HTR-8/SVneo (cell line): ENCODE measurements around the gene DYNLT1.
A peak's percentile ranks its signal among the peaks of the same experiment; 100 is the strongest.
"Not testable (repeated sequence)": the region's sequence is repeated elsewhere in the genome, so short reads cannot be mapped to it uniquely, and the experiment has no call there.

ENCODE experiments used
- DNase-seq: peaks from one replicate; pipeline ENCODE4 v3.0.0; 2011; ENCODE audit warnings: low spot score, mixed read lengths; ENCODE audit not compliant: insufficient read length
- FAIRE-seq: peaks from 2 replicates; lab custom pipeline; 2011; peaks lifted over from hg19 to GRCh38; lab: Jason Lieb, UNC

Gene DYNLT1

DNA sequence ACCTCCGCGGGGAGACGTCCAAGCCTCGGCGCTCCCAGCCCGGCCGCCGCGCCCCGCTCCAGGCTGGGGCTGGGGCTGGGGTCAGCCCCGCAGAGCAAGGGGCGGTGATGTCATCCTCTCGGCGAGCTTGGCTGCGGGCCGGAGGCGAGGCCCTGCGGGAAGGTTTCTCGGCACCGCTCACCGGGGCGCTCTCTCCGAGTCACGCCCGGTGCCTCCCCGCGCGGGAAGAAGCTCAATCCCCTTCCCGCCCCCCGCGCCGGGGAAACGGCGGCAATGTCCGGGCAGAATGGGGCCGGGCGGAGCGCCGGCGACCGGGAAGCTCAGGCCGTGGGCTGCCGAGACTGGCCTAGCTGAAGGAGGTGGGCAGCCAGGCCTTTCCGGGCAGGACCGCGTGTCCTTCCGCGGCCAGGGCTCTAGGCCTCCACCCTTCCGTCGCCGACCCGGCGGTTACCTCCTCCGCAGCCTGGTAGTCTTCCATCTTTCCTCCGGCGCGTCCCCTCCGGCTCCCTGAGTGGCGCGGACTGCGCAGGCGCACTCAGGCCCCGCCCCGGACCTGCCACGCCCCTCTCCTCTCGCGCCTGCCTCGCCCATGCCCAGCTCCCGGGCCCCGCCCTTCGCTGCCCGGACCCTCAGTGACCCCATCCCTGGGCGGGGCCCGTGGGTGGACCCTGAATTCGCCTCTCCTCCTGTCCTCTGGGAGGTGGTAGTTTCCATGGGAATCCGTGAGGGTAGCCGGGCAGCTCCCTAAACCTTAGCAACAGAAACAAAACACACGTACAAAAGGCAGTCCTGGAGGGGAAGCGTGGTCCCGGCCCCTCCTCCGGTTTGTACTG, at the start of gene DYNLT1:
DYNLT1 (minus strand) TSS at position 513 of the 833 bp plus-strand sequence; CDS start at position 478, 35 bp downstream.
- DNase-seq: peak; percentile 89
- peak; percentile 83 for FAIRE-seq

DNA sequence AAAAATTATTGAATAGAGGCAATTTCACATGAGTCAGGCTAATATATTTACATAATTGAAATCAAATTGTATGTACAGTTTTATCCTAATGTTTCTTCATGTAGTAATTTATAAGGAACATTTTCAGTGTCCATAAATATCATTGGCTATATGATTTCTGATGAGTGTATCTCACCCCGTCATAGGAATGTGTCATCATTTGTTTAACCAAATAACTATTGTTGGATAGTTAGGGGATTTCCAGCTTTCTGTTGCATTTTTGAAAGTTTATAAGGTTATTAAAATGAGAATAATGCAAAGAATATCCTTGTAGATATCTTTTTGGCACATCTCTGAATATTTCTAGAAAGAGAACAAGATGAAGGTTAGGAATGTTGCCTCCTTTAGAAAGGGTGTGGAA, 44.3 kb upstream of the DYNLT1 start:
- FAIRE-seq: no peak
- no peak for DNase-seq

- DNase-seq (no peak), FAIRE-seq (no peak)
Observed at GRCh38 chr6:158687506-158687905, 43.0 kb upstream of the DYNLT1 start.

GRCh38 chr6:158686791-158687381, 42.3 kb upstream of the DYNLT1 start:
- DNase-seq: no peak
- FAIRE-seq: no peak

DNA sequence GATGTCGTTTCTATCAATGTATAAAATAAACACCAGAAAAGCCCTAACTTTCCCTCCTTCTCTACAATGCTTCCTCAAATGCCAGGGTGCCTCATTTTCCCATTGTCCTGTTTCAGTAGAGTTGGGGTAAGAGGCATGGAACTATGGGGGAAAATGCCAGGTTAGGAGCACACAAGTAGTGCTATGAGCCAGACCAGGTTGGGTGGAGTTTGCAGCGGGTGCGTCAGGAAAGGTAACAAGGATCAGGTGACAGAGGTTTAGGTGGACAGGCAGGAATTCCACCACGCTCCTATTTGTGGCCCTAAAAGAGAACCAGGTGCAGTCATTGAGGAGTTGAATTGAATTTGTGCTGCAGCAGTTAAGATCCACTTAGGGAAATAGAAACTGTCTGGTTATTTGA, 41.8 kb upstream of the DYNLT1 start:
- FAIRE-seq (no peak), DNase-seq (no peak)

- FAIRE-seq: no peak
- DNase-seq: no peak
Observed at GRCh38 chr6:158684745-158685324, 40.3 kb upstream of the DYNLT1 start.

GRCh38 chr6:158684311-158684710, 39.8 kb upstream of the DYNLT1 start:
- no peak for DNase-seq
- FAIRE-seq: no peak

GRCh38 chr6:158680481-158680880, 35.9 kb upstream of the DYNLT1 start:
- no peak for DNase-seq
- no peak for FAIRE-seq

DNA sequence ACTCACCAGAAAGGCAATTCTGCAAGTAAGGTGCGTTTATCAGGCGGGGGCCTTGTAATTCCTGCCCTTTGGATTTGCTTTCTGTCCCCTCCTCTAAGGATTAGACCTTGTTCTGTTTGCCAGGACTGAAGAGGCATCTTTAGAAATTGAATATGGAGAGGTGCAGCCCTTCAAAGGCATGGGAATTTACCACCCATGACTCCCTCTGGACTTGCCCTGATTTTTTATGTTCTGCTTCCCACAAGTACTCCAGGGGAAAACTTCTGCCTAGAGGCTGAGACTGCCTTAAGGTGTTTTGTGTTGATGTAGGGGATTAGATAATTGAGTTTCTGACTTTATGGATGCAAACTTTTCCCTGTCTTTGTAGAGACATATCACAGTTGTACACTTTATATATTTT, 35.5 kb upstream of the DYNLT1 start:
- DNase-seq (no peak), FAIRE-seq (no peak)

- FAIRE-seq: no peak
- DNase-seq: no peak
Observed at GRCh38 chr6:158677906-158678578, 33.5 kb upstream of the DYNLT1 start.

DNA sequence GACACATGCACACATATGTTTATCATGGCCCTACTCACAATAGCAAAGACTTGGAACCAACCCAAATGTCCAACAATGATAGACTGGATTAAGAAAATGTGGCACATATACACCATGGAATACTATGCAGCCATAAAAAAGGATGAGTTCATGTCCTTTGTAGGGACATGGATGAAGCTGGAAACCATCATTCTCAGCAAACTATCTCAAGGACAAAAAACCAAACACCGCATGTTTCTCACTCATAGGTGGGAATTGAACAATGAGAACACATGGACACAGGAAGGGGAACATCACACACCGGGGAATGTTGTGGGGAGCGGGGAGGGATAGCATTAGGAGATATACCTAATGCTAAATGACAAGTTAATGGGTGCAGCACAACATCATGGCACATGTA, 32.6 kb upstream of the DYNLT1 start:
- DNase-seq, FAIRE-seq: not testable (repeated sequence)

- DNase-seq (no peak), FAIRE-seq (no peak)
Observed at GRCh38 chr6:158674342-158675131, 30.0 kb upstream of the DYNLT1 start.

GRCh38 chr6:158672726-158673125, 28.2 kb upstream of the DYNLT1 start:
- FAIRE-seq (no peak), DNase-seq (no peak)

- DNase-seq, FAIRE-seq: not testable (repeated sequence)
Observed at GRCh38 chr6:158672119-158672518, 27.6 kb upstream of the DYNLT1 start.

GRCh38 chr6:158669145-158670035, 24.8 kb upstream of the DYNLT1 start:
- FAIRE-seq (no peak), DNase-seq (no peak)

- no peak for DNase-seq
- FAIRE-seq: no peak
Observed at GRCh38 chr6:158668707-158669103, 24.2 kb upstream of the DYNLT1 start.

- DNase-seq: no peak
- no peak for FAIRE-seq
Observed at GRCh38 chr6:158667360-158667981, 22.9 kb upstream of the DYNLT1 start.

DNA sequence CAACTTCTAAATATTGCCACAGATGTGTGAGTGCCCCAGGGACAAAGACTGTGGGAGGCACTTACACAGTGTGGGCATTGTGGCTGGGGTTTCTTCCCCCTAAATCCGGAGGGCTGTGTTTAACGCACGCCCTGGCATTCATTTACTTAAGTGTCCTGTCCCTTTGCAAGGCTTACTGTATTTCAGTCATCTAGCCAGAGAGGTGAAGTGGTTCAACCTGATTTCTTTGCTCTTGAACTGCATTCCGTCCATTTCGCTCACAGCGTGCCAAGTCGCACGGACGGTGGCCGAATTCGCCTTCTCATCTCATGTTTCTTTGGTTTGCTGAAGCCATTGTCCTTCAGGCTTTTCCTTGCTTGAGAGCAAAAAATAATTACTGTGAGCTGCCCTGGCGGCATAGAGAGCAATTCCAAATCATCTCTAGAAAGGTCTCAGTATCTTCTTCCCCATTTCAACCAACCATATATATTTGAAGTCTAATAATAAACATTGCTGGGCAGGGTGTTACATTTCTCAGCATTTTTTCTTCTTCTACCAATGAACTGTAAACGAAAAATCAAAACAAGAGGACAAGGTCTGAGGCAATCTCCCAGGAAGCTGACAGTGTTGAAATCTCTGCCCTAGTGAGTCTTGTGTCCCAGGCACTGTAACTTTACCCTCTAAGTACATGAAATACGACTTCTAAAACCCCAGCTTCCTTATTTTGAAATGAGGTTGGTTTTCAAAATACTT, 22.3 kb upstream of the DYNLT1 start:
- FAIRE-seq (no peak), DNase-seq (no peak)
